C1 segment of cervical spinal cord (tissue), 14 donors: ENCODE results near the gene MSI2.

ENCODE experiments used
- DNase-seq, 14 donors: peaks; one replicate each; lab custom pipeline; 2025; lab: John Stamatoyannopoulos, UW

The MSI2 gene

GRCh38 chr17:57704448-57704847 lies 448.1 kb downstream of the MSI2 start:
- peak in 2 of 14 donors; percentile 13 to 29 for DNase-seq

- no peak for DNase-seq
These were observed 449.8 kb downstream of the MSI2 start for GRCh38 chr17:57705921-57706695.

GRCh38 chr17:57706761-57707160 lies 450.4 kb downstream of the MSI2 start:
- DNase-seq = no peak

GRCh38 chr17:57707892-57708291 lies 451.6 kb downstream of the MSI2 start:
- peak in 5 of 14 donors; percentile 26 to 43 (median 33) for DNase-seq

GRCh38 chr17:57708410-57708809 lies 452.1 kb downstream of the MSI2 start:
- DNase-seq = no peak

GRCh38 chr17:57713140-57713539 lies 456.8 kb downstream of the MSI2 start:
- DNase-seq = no peak

GRCh38 chr17:57714665-57715180 lies 458.4 kb downstream of the MSI2 start:
- DNase-seq = peak in 1 of 14 donors; percentile 23

- DNase-seq = no peak
These were observed 459.7 kb downstream of the MSI2 start for GRCh38 chr17:57715981-57716380.

- no peak for DNase-seq
These were observed 462.6 kb downstream of the MSI2 start for GRCh38 chr17:57718878-57719277.

GRCh38 chr17:57720386-57721035 lies 464.2 kb downstream of the MSI2 start:
- DNase-seq = no peak

GRCh38 chr17:57721967-57722703 lies 465.8 kb downstream of the MSI2 start:
- no peak for DNase-seq

GRCh38 chr17:57722704-57723043 lies 466.4 kb downstream of the MSI2 start:
- DNase-seq = no peak

- DNase-seq = no peak
These were observed 467.2 kb downstream of the MSI2 start for GRCh38 chr17:57723427-57724025.

- DNase-seq = no peak
These were observed 467.9 kb downstream of the MSI2 start for GRCh38 chr17:57724026-57724728.

- DNase-seq = no peak
These were observed 468.4 kb downstream of the MSI2 start for GRCh38 chr17:57724729-57725125.

- DNase-seq = no peak
These were observed 470.0 kb downstream of the MSI2 start for GRCh38 chr17:57726213-57726790.

- no peak for DNase-seq
These were observed 470.5 kb downstream of the MSI2 start for GRCh38 chr17:57726838-57727237.

- no peak for DNase-seq
These were observed 471.4 kb downstream of the MSI2 start for GRCh38 chr17:57727630-57728175.

GRCh38 chr17:57730026-57730701 lies 473.8 kb downstream of the MSI2 start:
- DNase-seq = no peak

GRCh38 chr17:57732062-57732461 lies 475.7 kb downstream of the MSI2 start:
- DNase-seq = peak in 3 of 14 donors; percentile 27 to 62 (median 36)
